Smooth muscle cell (in vitro differentiated cells): Measurements from ENCODE around the gene GRIN2A. TPM values are rescaled to one million over a fixed set of nuclear protein-coding genes. Genes with fewer than 3 reads are reported as not detected.

Experiments used
- DNase-seq: peaks from one replicate; lab custom pipeline; 2025; ENCODE audit not compliant: unreplicated experiment; lab: John Stamatoyannopoulos, UW
- H2AFZ ChIP-seq: fragments of 200-600 bp; sonication (generic); 2 replicates; pipeline ENCODE4 v1.6.0; 2016; ENCODE audit warnings: antibody characterized with exemption, low read depth, mild to moderate bottlenecking
- H3F3A ChIP-seq: fragments of 200-600 bp; sonication (generic); 2 replicates; pipeline ENCODE4 v1.6.0; 2017; ENCODE audit warnings: antibody characterized with exemption, low read depth
- H3K27ac ChIP-seq: fragments of 200-600 bp; sonication (generic); 2 replicates; pipeline ENCODE4 v1.5.1; 2016; ENCODE audit warnings: low read depth, mild to moderate bottlenecking
- H3K27me3 ChIP-seq: fragments of 200-600 bp; sonication (generic); 2 replicates; pipeline ENCODE4 v1.6.1; 2016; ENCODE audit warnings: low read depth, mild to moderate bottlenecking
- H3K36me3 ChIP-seq: fragments of 200-600 bp; sonication (generic); 2 replicates; pipeline ENCODE4 v1.5.1; 2016; ENCODE audit warnings: low read depth
- H3K4me1 ChIP-seq: fragments of 200-600 bp; sonication (generic); 2 replicates; pipeline ENCODE4 v1.5.1; 2016; ENCODE audit warnings: low read depth
- H3K4me2 ChIP-seq: fragments of 200-600 bp; sonication (generic); 2 replicates; pipeline ENCODE4 v1.6.0; 2016; ENCODE audit warnings: mild to moderate bottlenecking
- H3K4me3 ChIP-seq: fragments of 200-600 bp; sonication (generic); 2 replicates; pipeline ENCODE4 v1.5.1; 2016; ENCODE audit warnings: mild to moderate bottlenecking
- H3K79me2 ChIP-seq: fragments of 200-600 bp; sonication (generic); 2 replicates; pipeline ENCODE4 v1.6.0; 2016; ENCODE audit warnings: low read depth, mild to moderate bottlenecking
- H3K9ac ChIP-seq: fragments of 200-600 bp; sonication (generic); 2 replicates; pipeline ENCODE4 v1.6.0; 2016; ENCODE audit warnings: low read depth
- H3K9me3 ChIP-seq: fragments of 200-600 bp; sonication (generic); replicated peaks from 2 replicates; pipeline ENCODE4 v1.5.1; 2016; ENCODE audit warnings: low read depth
- H4K20me1 ChIP-seq: fragments of 200-600 bp; sonication (generic); 2 replicates; pipeline ENCODE4 v1.6.0; 2016; ENCODE audit warnings: low read depth
- WGBS: methylation state at CpG from one replicate; pipeline ENCODE4 v1.1.7; 2016; ENCODE audit warnings: low lambda C conversion rate; 5-methylcytosine and 5-hydroxymethylcytosine counted together
- polyA plus RNA-seq: library from polyadenylated mRNA; unstranded; fragments of >200 nt; fragmentation: Nextera tagmentation; extraction: Ambion mirVana; gene quantifications from 2 replicates; pipeline ENCODE4 v1.2.1, GENCODE V29; 2016
- total RNA-seq: library from RNA; depleted of rRNA; stranded (reverse); fragments of >200 nt; gene quantifications from 2 replicates; pipeline ENCODE4 v1.2.3, GENCODE V29; 2014
- TF ChIP-seq, protein P1 (sequence below): fragments of 200-600 bp; sonication (generic); IDR thresholded peaks from 2 replicates; pipeline ENCODE4 v1.5.1; 2017; ENCODE audit warnings: borderline replicate concordance, mild to moderate bottlenecking, antibody characterized with exemption; ENCODE audit not compliant: insufficient read depth, poor library complexity, severe bottlenecking

The GRIN2A gene
- total and polyA plus RNA-seq, 2 experiments from 2014 or later = 0.02 to 0.13 TPM

DNA sequence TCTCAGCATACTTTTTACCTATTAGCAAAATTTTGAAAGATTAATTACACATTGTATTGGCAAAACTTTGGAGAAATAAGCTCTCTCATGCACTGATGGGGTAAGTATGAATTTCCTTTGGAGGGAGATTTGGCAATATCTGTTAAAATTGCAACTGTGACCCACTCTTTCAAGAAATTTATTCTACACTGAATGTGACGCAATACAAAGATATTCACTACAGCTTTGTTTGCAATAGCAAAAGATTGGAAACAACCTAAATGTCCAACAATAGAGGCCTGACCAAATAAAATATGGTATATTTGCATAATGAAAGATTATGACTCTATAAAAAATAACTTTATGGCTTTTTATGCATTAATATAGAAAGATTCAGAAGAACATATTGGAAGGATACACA, 363.5 kb downstream of the GRIN2A start:
- no peak overlapping the region for H3K4me3 ChIP-seq
- H4K20me1 ChIP-seq = no peaks in the 10 kb centered on the region
- no peak overlapping the region for H3K9ac ChIP-seq
- peaks cover 27% of the 10 kb centered on the region for H3K4me1 ChIP-seq
- no peak overlapping the region for H3K4me2 ChIP-seq
- peaks cover 24% of the 10 kb centered on the region for H3K27me3 ChIP-seq
- no peaks in the 10 kb centered on the region for H3K79me2 ChIP-seq
- H3K9me3 ChIP-seq = no peaks in the 10 kb centered on the region
- TF ChIP-seq, protein P1, sequence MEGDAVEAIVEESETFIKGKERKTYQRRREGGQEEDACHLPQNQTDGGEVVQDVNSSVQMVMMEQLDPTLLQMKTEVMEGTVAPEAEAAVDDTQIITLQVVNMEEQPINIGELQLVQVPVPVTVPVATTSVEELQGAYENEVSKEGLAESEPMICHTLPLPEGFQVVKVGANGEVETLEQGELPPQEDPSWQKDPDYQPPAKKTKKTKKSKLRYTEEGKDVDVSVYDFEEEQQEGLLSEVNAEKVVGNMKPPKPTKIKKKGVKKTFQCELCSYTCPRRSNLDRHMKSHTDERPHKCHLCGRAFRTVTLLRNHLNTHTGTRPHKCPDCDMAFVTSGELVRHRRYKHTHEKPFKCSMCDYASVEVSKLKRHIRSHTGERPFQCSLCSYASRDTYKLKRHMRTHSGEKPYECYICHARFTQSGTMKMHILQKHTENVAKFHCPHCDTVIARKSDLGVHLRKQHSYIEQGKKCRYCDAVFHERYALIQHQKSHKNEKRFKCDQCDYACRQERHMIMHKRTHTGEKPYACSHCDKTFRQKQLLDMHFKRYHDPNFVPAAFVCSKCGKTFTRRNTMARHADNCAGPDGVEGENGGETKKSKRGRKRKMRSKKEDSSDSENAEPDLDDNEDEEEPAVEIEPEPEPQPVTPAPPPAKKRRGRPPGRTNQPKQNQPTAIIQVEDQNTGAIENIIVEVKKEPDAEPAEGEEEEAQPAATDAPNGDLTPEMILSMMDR = no peak
- 94% methylated on average over 1 of the region's 1 CpG for WGBS
- no peak overlapping the region for H3K27ac ChIP-seq
- no peak overlapping the region for H2AFZ ChIP-seq
- no peak for DNase-seq
- H3F3A ChIP-seq = no peaks in the 10 kb centered on the region
- no peaks in the 10 kb centered on the region for H3K36me3 ChIP-seq

- no peaks in the 10 kb centered on the region for H4K20me1 ChIP-seq
- 44% methylated on average over 4 of the region's 4 CpGs for WGBS
- no peaks in the 10 kb centered on the region for H3K79me2 ChIP-seq
- TF ChIP-seq, protein P1 = no peak
- H3K27me3 ChIP-seq = peaks cover 24% of the 10 kb centered on the region
- no peak overlapping the region for H2AFZ ChIP-seq
- H3F3A ChIP-seq = no peaks in the 10 kb centered on the region
- DNase-seq = no peak
- no peaks in the 10 kb centered on the region for H3K9me3 ChIP-seq
- no peak overlapping the region for H3K9ac ChIP-seq
- H3K4me2 ChIP-seq = no peak overlapping the region
- H3K4me3 ChIP-seq = no peak overlapping the region
- H3K27ac ChIP-seq = no peak overlapping the region
- H3K36me3 ChIP-seq = no peaks in the 10 kb centered on the region
- H3K4me1 ChIP-seq = peaks cover 27% of the 10 kb centered on the region
Observed at GRCh38 chr16:9817586-9817985, 364.6 kb downstream of the GRIN2A start.

- Histone ChIP-seq H2AFZ (no peak overlapping the region), H3K9me3 (no peaks in the 10 kb centered on the region), H3K4me3 (no peak overlapping the region), H3F3A (no peaks in the 10 kb centered on the region), H3K36me3 (no peaks in the 10 kb centered on the region), H3K9ac (no peak overlapping the region), H3K79me2 (no peaks in the 10 kb centered on the region), H3K4me2 (no peak overlapping the region), H3K27me3 (peaks cover 15% of the 10 kb centered on the region), H3K27ac (no peak overlapping the region), H3K4me1 (peaks cover 19% of the 10 kb centered on the region), H4K20me1 (no peaks in the 10 kb centered on the region)
- WGBS = 67% methylated on average over 2 of the region's 2 CpGs
- TF ChIP-seq, protein P1 = no peak
- DNase-seq = no peak
Observed at GRCh38 chr16:9816644-9817043, 365.6 kb downstream of the GRIN2A start.

- 96% methylated on average over 4 of the region's 4 CpGs for WGBS
- Histone ChIP-seq H3K27me3 (no peaks in the 10 kb centered on the region), H3K36me3 (no peaks in the 10 kb centered on the region), H3K79me2 (no peaks in the 10 kb centered on the region), H3K4me1 (no peaks in the 10 kb centered on the region), H3K4me3 (no peak overlapping the region), H3F3A (no peaks in the 10 kb centered on the region), H4K20me1 (no peaks in the 10 kb centered on the region), H3K4me2 (no peak overlapping the region), H3K9me3 (no peaks in the 10 kb centered on the region), H3K27ac (no peak overlapping the region), H3K9ac (no peak overlapping the region), H2AFZ (no peak overlapping the region)
- no peak for DNase-seq
- TF ChIP-seq, protein P1 = no peak
Observed at GRCh38 chr16:9813665-9814064, 368.6 kb downstream of the GRIN2A start.
